Activated naive CD8-positive, alpha-beta T cell treated with anti-CD3 and anti-CD28 coated beads for 36 hours (primary cell): Measurements from ENCODE around the gene TMIGD2. TPM values are rescaled to one million over a fixed set of nuclear protein-coding genes. Genes with fewer than 3 reads are reported as not detected.

Source experiments
- DNase-seq: peaks from one replicate; pipeline ENCODE4 v3.0.0; 2021
- H3K27ac Mint-ChIP-seq: one replicate; pipeline ENCODE4 v1.8.0; 2022; ENCODE audit warnings: mild to moderate bottlenecking, moderate library complexity, mixed read lengths
- H3K27me3 Mint-ChIP-seq: one replicate; pipeline ENCODE4 v1.8.0; 2022; ENCODE audit warnings: mild to moderate bottlenecking, mixed read lengths
- H3K36me3 Mint-ChIP-seq: one replicate; pipeline ENCODE4 v1.8.0; 2021; ENCODE audit warnings: mild to moderate bottlenecking, mixed read lengths
- H3K4me1 Mint-ChIP-seq: one replicate; pipeline ENCODE4 v1.8.0; 2021; ENCODE audit warnings: mixed read lengths
- H3K4me3 Mint-ChIP-seq: one replicate; pipeline ENCODE4 v1.8.0; 2022; ENCODE audit warnings: mild to moderate bottlenecking, moderate library complexity, mixed read lengths
- H3K9me3 Mint-ChIP-seq: one replicate; pipeline ENCODE4 v1.8.0; 2022; ENCODE audit warnings: mixed read lengths
- total RNA-seq, 2 experiments: library from RNA; stranded (reverse); gene quantifications; one replicate each; pipeline ENCODE4 v1.2.3, GENCODE V29; 2021

The TMIGD2 gene
- total RNA-seq, 2 experiments from 2014 or later = 12.6 to 14.7 TPM

- no peaks in the 10 kb centered on the region for H3K9me3 Mint-ChIP-seq
- H3K4me3 Mint-ChIP-seq = no peak overlapping the region
- no peaks in the 10 kb centered on the region for H3K4me1 Mint-ChIP-seq
- DNase-seq = no peak
- H3K27ac Mint-ChIP-seq = no peak overlapping the region
- H3K36me3 Mint-ChIP-seq = peaks cover 16% of the 10 kb centered on the region
- no peaks in the 10 kb centered on the region for H3K27me3 Mint-ChIP-seq
These were observed 11.8 kb upstream of the TMIGD2 start for GRCh38 chr19:4313847-4314490.

- Mint-ChIP-seq H3K9me3 (no peaks in the 10 kb centered on the region), H3K4me1 (no peaks in the 10 kb centered on the region), H3K4me3 (no peak overlapping the region), H3K27me3 (no peaks in the 10 kb centered on the region), H3K27ac (no peak overlapping the region), H3K36me3 (peaks cover 16% of the 10 kb centered on the region)
- DNase-seq = peak; percentile 34
These were observed 8.3 kb upstream of the TMIGD2 start for GRCh38 chr19:4310247-4311121.

DNA sequence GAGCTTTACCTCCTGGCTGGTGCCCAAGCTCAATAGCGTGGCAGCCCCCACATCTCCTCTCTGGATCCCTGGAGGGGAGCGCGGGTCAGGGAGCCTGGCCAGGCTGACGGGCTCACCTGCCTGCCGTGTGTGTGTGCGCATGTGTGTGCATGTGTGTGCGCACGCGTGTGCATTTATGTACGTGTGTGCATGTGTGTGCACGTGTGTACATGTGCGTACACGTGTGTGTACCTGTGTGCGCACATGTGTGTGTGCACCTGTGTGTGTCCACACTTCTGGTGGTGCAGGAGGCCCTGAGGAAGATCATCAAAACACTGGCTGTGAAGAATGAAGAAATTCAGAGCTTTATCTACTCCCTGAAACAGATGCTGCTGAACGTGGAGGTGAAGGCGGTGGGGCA is 3.5 kb upstream of the TMIGD2 start:
- H3K27me3 Mint-ChIP-seq = no peaks in the 10 kb centered on the region
- H3K4me1 Mint-ChIP-seq = peaks cover 22% of the 10 kb centered on the region
- peak overlapping the region; percentile 75 for H3K4me3 Mint-ChIP-seq
- H3K27ac Mint-ChIP-seq = no peak overlapping the region
- no peaks in the 10 kb centered on the region for H3K9me3 Mint-ChIP-seq
- peaks cover 8% of the 10 kb centered on the region for H3K36me3 Mint-ChIP-seq
- no peak for DNase-seq

DNA sequence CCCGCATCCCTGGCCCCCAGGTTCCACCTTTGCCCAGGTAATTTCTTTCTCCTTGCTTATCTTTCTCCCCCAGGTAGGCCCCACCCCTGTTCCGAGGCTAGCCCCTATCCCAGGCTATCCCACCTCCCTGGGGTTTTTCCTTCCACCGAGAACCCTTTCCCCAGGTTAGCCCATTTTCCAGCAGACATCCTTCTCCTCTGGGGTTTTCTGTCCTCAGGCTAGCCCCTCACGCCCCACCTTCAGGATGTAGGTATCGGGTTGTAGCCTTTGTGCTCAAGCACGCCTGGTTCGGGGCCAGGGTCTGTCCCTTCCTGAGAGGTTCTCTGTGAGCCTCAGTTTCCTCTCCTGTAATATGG is 3.0 kb upstream of the TMIGD2 start:
- Mint-ChIP-seq H3K4me1 (peaks cover 24% of the 10 kb centered on the region), H3K9me3 (no peaks in the 10 kb centered on the region), H3K36me3 (peaks cover 7% of the 10 kb centered on the region), H3K4me3 (peak overlapping the region; percentile 75), H3K27ac (no peak overlapping the region), H3K27me3 (no peaks in the 10 kb centered on the region)
- DNase-seq = no peak

DNA sequence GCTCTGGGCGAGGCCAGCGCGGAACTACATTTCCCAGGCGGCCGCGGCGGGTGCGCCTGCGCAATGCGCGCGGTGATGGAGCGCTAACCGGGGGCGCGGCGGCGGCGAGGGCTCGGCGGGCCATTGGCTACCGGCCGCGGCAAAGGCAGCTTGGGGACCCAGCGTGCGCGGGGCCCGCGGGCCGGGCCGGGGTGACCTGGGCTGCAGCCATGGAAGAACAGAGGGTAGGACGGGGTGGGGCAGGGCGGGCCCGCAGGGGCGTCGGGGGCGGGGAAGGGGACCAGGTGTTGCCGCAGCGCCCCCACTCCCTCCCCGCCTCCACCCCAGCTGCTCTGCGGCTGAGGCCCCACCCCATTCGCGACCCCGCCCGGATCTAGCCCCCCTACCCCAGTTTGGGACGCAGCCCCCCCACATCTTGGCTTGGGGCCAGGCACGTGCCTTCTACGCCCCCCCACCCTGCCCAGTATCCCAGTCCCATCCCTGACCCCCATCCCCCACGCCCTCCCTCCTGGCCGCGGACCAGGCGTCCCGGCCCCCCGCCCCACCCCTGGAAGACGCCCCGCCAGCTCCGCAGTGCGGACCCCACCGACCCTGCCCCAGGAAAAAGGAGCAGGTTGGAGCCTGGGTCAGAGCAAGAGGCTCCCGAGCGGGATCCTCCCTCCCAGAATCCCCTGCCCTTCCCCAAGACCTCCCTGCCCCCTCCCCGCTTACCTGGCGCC is 2.5 kb upstream of the TMIGD2 start, which contains the start of gene FSD1:
FSD1 (plus strand) TSS at position 61 of the 719 bp plus-strand sequence; CDS start at position 210, 149 bp downstream.
- Mint-ChIP-seq H3K36me3 (peaks cover 7% of the 10 kb centered on the region), H3K9me3 (no peaks in the 10 kb centered on the region), H3K27me3 (no peaks in the 10 kb centered on the region), H3K4me3 (peak within 1 kb of the TSS; percentile 75), H3K27ac (peak within 1 kb of the TSS; percentile 56), H3K4me1 (peaks cover 24% of the 10 kb centered on the region)
- DNase-seq = peak; percentile 92

DNA sequence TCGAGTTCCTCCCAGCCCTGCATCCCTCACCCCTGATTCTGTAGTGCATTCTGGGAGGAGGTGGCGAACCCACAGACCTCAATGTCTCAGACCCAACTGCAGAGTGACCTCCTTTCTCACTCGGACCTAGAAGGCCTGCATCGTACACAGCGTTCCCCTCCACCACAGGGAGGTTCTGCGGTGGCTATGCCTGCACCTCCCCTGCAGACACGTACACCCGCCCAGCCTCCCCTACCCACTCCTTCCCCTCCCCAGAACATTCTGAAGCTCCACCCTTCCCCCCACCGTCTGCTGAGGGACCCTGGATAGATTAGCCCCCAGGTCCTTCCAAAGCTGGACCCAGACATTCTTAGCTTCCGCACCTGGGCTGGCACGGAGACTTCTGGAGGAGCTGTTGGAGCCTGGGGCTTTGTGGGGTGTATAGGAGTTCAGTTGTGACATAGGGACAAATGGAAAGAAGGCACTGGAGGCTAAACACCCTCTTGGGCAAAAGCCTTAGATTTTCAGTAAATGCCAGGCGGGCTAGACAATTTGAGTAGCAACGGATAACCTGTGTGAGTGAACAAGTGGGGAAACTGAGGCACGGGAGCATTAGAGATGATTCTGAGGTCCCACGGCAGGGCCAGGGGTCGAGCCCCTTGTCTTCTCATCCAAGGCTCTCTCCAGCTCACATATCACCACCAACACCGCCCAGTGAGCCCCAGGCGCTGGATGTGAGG is 1.8 kb upstream of the TMIGD2 start:
- Mint-ChIP-seq H3K27me3 (no peaks in the 10 kb centered on the region), H3K9me3 (no peaks in the 10 kb centered on the region), H3K4me1 (peaks cover 24% of the 10 kb centered on the region), H3K36me3 (peaks cover 3% of the 10 kb centered on the region), H3K27ac (peak overlapping the region; percentile 56), H3K4me3 (peak overlapping the region; percentile 53)
- no peak for DNase-seq

- H3K27ac Mint-ChIP-seq = peak overlapping the region; percentile 83
- H3K27me3 Mint-ChIP-seq = no peaks in the 10 kb centered on the region
- no peaks in the 10 kb centered on the region for H3K9me3 Mint-ChIP-seq
- peaks cover 6% of the 10 kb centered on the region for H3K36me3 Mint-ChIP-seq
- DNase-seq = no peak
- H3K4me1 Mint-ChIP-seq = peaks cover 29% of the 10 kb centered on the region
- peak overlapping the region; percentile 81 for H3K4me3 Mint-ChIP-seq
These were observed 473 bp downstream of the TMIGD2 start for GRCh38 chr19:4301590-4302242.

- peaks cover 6% of the 10 kb centered on the region for H3K36me3 Mint-ChIP-seq
These were observed 1.6 kb downstream of the TMIGD2 start for GRCh38 chr19:4300589-4300988.

DNA sequence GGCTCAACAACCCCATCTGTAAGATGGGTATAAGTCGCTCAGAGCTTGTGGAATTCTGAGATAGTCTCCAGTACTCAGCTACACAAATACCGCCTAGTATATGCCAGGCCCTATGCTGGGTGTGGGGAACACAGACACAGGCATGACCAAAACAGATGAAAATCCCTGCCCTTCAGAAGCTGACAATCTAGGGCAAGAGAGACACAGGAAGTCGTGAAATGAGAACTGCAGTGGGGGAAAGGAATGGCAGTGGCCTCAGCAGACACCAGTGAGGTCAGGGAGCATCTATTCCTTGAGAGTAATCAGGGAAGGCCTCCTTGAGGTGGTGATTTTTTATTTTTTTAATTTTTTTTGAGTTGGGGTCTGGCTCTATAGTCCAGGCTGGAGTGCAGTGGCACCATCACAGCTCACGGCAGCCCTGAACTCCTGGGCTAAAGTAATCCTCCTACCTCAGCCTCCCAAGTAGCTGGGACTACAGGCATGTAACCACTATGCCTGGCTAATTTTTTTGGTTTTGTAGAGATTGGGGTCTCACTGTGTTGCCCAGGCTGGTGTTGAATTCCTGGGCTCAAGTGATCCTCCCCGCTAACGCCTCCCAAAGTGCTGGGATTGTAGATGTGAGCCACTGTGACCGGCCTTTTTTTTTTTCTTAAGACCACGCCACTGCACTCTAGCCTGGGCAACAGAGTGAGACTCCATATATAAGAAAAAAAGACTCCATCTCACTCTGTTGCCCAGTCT is 3.2 kb downstream of the TMIGD2 start:
- no peaks in the 10 kb centered on the region for H3K27me3 Mint-ChIP-seq
- H3K4me1 Mint-ChIP-seq = peaks cover 25% of the 10 kb centered on the region
- no peaks in the 10 kb centered on the region for H3K9me3 Mint-ChIP-seq
- H3K36me3 Mint-ChIP-seq = peaks cover 6% of the 10 kb centered on the region
- no peak overlapping the region for H3K4me3 Mint-ChIP-seq
- peak overlapping the region; percentile 68 for H3K27ac Mint-ChIP-seq
- no peak for DNase-seq

More at GRCh38 chr19:4300589-4300988, 1.6 kb downstream of the TMIGD2 start:
- peaks cover 29% of the 10 kb centered on the region for H3K4me1 Mint-ChIP-seq
- DNase-seq = no peak
- H3K27ac Mint-ChIP-seq = peak overlapping the region; percentile 43
- no peaks in the 10 kb centered on the region for H3K27me3 Mint-ChIP-seq
- no peaks in the 10 kb centered on the region for H3K9me3 Mint-ChIP-seq
- peak overlapping the region; percentile 5 for H3K4me3 Mint-ChIP-seq

DNA sequence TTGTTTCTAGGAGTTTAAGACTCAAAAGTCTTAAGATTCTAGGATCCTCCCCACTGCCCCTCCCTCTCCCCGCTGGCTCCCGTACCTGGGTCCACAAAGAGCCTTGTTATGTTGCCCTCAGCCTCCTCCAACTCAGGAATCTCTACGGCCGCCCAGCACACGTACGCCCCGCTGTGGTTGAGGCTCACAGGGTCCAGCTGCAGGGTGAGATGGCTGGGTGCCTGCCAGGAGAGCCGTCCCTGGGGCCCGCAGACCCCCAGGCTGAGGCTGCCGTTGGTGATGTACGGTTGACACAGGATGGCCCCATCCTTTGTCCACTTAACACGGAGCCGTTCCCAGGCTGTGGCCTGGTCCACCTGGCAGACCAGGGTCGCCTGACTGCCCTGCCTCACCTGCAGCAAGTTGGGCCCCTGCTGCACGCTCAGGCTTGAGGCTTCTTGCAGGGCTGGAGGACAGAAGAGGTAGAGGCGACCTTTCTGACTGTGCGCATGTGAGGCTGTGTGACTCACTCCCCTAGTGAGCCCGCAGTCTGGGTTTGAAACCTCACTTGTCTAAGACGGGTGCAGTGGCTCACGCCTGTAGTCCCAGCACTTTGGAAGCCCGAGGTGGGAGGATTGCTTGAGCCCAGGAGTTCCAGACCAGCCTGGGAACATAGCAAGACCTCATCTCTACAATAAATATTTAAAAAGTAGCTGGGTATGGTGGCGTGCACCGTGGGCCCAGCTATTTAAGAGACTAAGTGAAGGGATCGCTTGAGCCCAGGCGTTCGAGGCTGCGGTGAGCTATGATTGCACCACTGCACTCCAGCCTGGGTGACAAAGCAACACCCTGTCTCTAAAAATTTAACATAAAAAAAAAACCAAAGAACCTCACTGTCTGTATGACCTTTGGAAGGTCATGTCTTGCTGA is 4.0 kb downstream of the TMIGD2 start:
- H3K4me1 Mint-ChIP-seq = peaks cover 20% of the 10 kb centered on the region
- no peaks in the 10 kb centered on the region for H3K9me3 Mint-ChIP-seq
- H3K27me3 Mint-ChIP-seq = no peaks in the 10 kb centered on the region
- H3K27ac Mint-ChIP-seq = peak overlapping the region; percentile 68
- H3K36me3 Mint-ChIP-seq = peaks cover 6% of the 10 kb centered on the region
- DNase-seq = peak; percentile 36
- no peak overlapping the region for H3K4me3 Mint-ChIP-seq

GRCh38 chr19:4295972-4296771 is 6.0 kb downstream of the TMIGD2 start:
- no peak overlapping the region for H3K4me3 Mint-ChIP-seq
- no peak overlapping the region for H3K27ac Mint-ChIP-seq
- no peaks in the 10 kb centered on the region for H3K27me3 Mint-ChIP-seq
- peaks cover 8% of the 10 kb centered on the region for H3K4me1 Mint-ChIP-seq
- H3K9me3 Mint-ChIP-seq = no peaks in the 10 kb centered on the region
- peaks cover 6% of the 10 kb centered on the region for H3K36me3 Mint-ChIP-seq
- no peak for DNase-seq

DNA sequence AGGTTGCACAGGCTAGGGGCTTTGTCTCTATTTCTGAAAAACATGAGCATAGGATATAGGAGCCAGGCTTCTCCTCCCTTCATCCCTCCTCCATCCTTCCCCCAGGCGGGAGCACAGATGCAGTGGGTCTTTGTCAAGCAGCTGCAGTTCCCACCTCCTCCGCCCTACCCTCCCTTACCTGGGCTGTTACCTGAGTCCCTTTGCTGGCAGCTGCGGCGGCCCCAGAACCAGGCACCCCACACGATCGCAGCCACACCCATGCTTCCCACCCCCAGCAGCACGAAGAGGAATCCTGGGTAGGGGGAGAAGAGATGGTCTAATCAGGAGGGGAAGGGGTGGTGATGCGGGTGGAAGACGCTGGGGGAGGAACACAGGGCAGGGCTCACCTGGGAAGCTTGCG is 7.8 kb downstream of the TMIGD2 start:
- H3K27me3 Mint-ChIP-seq = no peaks in the 10 kb centered on the region
- H3K36me3 Mint-ChIP-seq = peaks cover 3% of the 10 kb centered on the region
- DNase-seq = no peak
- H3K27ac Mint-ChIP-seq = no peak overlapping the region
- no peaks in the 10 kb centered on the region for H3K9me3 Mint-ChIP-seq
- H3K4me1 Mint-ChIP-seq = peaks cover 5% of the 10 kb centered on the region
- no peak overlapping the region for H3K4me3 Mint-ChIP-seq
